H9 (cell line): ENCODE results near the gene BCL2L2. TPM values are rescaled to one million over a fixed set of nuclear protein-coding genes. Genes with fewer than 3 reads are reported as not detected.

Experiments used
- DNase-seq: peaks from one replicate; pipeline ENCODE4 v3.0.0-alpha.2; 2017
- H2AFZ ChIP-seq: one replicate; pipeline ENCODE4 v1.6.1; 2013; ENCODE audit warnings: mild to moderate bottlenecking, low read length, control low read depth, moderate library complexity
- H2AK5ac ChIP-seq: 2 replicates; pipeline ENCODE4 v1.6.1; 2013; ENCODE audit warnings: low read length, control low read depth, mixed read lengths; ENCODE audit not compliant: insufficient read length
- H2BK120ac ChIP-seq: one replicate; pipeline ENCODE4 v1.6.1; 2013; ENCODE audit warnings: low read depth, mild to moderate bottlenecking, low read length, control low read depth, inconsistent platforms; ENCODE audit not compliant: poor library complexity, severe bottlenecking
- H2BK12ac ChIP-seq: 2 replicates; pipeline ENCODE4 v1.6.1; 2013; ENCODE audit warnings: low read length, control low read depth, mixed read lengths, low read depth; ENCODE audit not compliant: insufficient read length
- H2BK15ac ChIP-seq: 2 replicates; pipeline ENCODE4 v1.6.1; 2013; ENCODE audit warnings: low read depth, low read length, control low read depth
- H2BK20ac ChIP-seq: one replicate; pipeline ENCODE4 v1.6.1; 2013; ENCODE audit warnings: low read depth, mild to moderate bottlenecking, low read length, control low read depth, inconsistent platforms; ENCODE audit not compliant: poor library complexity, severe bottlenecking
- H2BK5ac ChIP-seq: 2 replicates; pipeline ENCODE4 v1.6.1; 2013; ENCODE audit warnings: low read length, control low read depth, mixed read lengths; ENCODE audit not compliant: insufficient read length
- H3K14ac ChIP-seq: 2 replicates; pipeline ENCODE4 v1.6.1; 2013; ENCODE audit warnings: low read length, control low read depth; ENCODE audit not compliant: insufficient read depth
- H3K18ac ChIP-seq: 2 replicates; pipeline ENCODE4 v1.6.1; 2013; ENCODE audit warnings: low read depth, mild to moderate bottlenecking, mixed read lengths, low read length, control low read depth; ENCODE audit not compliant: insufficient read length
- H3K23ac ChIP-seq: 2 replicates; pipeline ENCODE4 v1.6.1; 2013; ENCODE audit warnings: low read length, control low read depth, mixed read lengths, low read depth; ENCODE audit not compliant: insufficient read length
- H3K23me2 ChIP-seq: 2 replicates; pipeline ENCODE4 v1.6.1; 2013; ENCODE audit warnings: low read depth, mild to moderate bottlenecking, mixed read lengths, low read length, control low read depth; ENCODE audit not compliant: insufficient read length, poor library complexity, severe bottlenecking
- H3K27ac ChIP-seq: 2 replicates; pipeline ENCODE4 v1.5.1; 2013; ENCODE audit warnings: low read length, control low read depth, mixed read lengths, low read depth; ENCODE audit not compliant: insufficient read length
- H3K27me3 ChIP-seq: 2 replicates; pipeline ENCODE4 v1.6.1; 2013; ENCODE audit warnings: low read length, control low read depth, inconsistent platforms; ENCODE audit not compliant: insufficient read depth
- H3K4ac ChIP-seq: 2 replicates; pipeline ENCODE4 v1.6.1; 2013; ENCODE audit warnings: low read depth, mild to moderate bottlenecking, control low read depth, inconsistent platforms, low read length, moderate library complexity
- H3K4me1 ChIP-seq: 2 replicates; pipeline ENCODE4 v1.6.1; 2013; ENCODE audit warnings: low read length, control low read depth, inconsistent platforms; ENCODE audit not compliant: insufficient read depth
- H3K4me2 ChIP-seq: 2 replicates; pipeline ENCODE4 v1.6.1; 2013; ENCODE audit warnings: low read length, control low read depth, mixed read lengths; ENCODE audit not compliant: insufficient read length, insufficient read depth
- H3K56ac ChIP-seq: 2 replicates; pipeline ENCODE4 v1.6.1; 2013; ENCODE audit warnings: low read depth, mild to moderate bottlenecking, mixed read lengths, low read length, control low read depth; ENCODE audit not compliant: insufficient read length
- H3K79me1 ChIP-seq: 2 replicates; pipeline ENCODE4 v1.6.1; 2013; ENCODE audit warnings: low read depth, mild to moderate bottlenecking, moderate library complexity, low read length, control low read depth, inconsistent platforms; ENCODE audit not compliant: insufficient read depth, poor library complexity, severe bottlenecking
- H3K79me2 ChIP-seq: 2 replicates; pipeline ENCODE4 v1.6.1; 2013; ENCODE audit warnings: low read length, control low read depth, inconsistent platforms; ENCODE audit not compliant: insufficient read depth
- H3K9ac ChIP-seq: 2 replicates; pipeline ENCODE4 v1.6.1; 2013; ENCODE audit warnings: low read length, control low read depth, mixed read lengths; ENCODE audit not compliant: insufficient read length; ENCODE audit errors: extremely low read depth
- H3K9me3 ChIP-seq: one replicate; pipeline ENCODE4 v1.6.1; 2013; ENCODE audit warnings: low read depth, low read length, inconsistent platforms; ENCODE audit not compliant: control insufficient read depth
- H3T11ph ChIP-seq: one replicate; pipeline ENCODE4 v1.6.1; 2013; ENCODE audit warnings: mild to moderate bottlenecking, low read length, control low read depth, inconsistent platforms
- H4K20me1 ChIP-seq: one replicate; pipeline ENCODE4 v1.6.1; 2013; ENCODE audit not compliant: control insufficient read depth, insufficient read length, insufficient read depth
- H4K5ac ChIP-seq: 2 replicates; pipeline ENCODE4 v1.6.1; 2013; ENCODE audit warnings: low read depth, mild to moderate bottlenecking, mixed read lengths, low read length, control low read depth; ENCODE audit not compliant: insufficient read length
- H4K8ac ChIP-seq: replicated peaks from 2 replicates; pipeline ENCODE4 v1.6.1; 2013; ENCODE audit warnings: low read length, control low read depth, mixed read lengths, low read depth; ENCODE audit not compliant: insufficient read length
- H4K91ac ChIP-seq: 2 replicates; pipeline ENCODE4 v1.6.1; 2013; ENCODE audit warnings: low read depth, mild to moderate bottlenecking, moderate library complexity, mixed read lengths, low read length, control low read depth; ENCODE audit not compliant: insufficient read length
- H3K27ac Mint-ChIP-seq, 3 experiments: 2 replicates in 2 of 3; 3 replicates in 1 of 3; pipeline ENCODE4 v1.8.0; 2020 to 2021; ENCODE audit warnings: mixed read lengths in 3 of 3, mild to moderate bottlenecking in 1 of 3, moderate library complexity in 1 of 3
- H3K27me3 Mint-ChIP-seq: 2 replicates; pipeline ENCODE4 v1.8.0; 2021; ENCODE audit warnings: low read depth, mild to moderate bottlenecking, moderate library complexity, mixed read lengths
- H3K36me3 Mint-ChIP-seq, 3 experiments: 2 replicates in 2 of 3; 3 replicates in 1 of 3; pipeline ENCODE4 v1.8.0; 2020 to 2021; ENCODE audit warnings: low read depth in 3 of 3, mixed read lengths in 3 of 3; ENCODE audit not compliant: insufficient read depth in 1 of 3
- H3K4me1 Mint-ChIP-seq, 2 experiments: 2 replicates each; pipeline ENCODE4 v1.8.0; 2020; ENCODE audit warnings: mixed read lengths in 2 of 2
- H3K4me3 Mint-ChIP-seq, 2 experiments: 2 replicates in 1 of 2; 3 replicates in 1 of 2; pipeline ENCODE4 v1.8.0; 2020 to 2021; ENCODE audit warnings: mild to moderate bottlenecking in 2 of 2, mixed read lengths in 2 of 2, moderate library complexity in 1 of 2
- H3K9me3 Mint-ChIP-seq, 2 experiments: 2 replicates in 1 of 2; 3 replicates in 1 of 2; pipeline ENCODE4 v1.8.0; 2020; ENCODE audit warnings: mild to moderate bottlenecking in 2 of 2, mixed read lengths in 2 of 2, moderate library complexity in 1 of 2
- WGBS: extraction: QIAGEN DNeasy Blood & Tissue Kit; methylation state at CpG from one replicate; pipeline ENCODE4 v1.1.7; 2013; ENCODE audit warnings: missing lambda C conversion rate, low lambda C conversion rate, mixed read lengths; ENCODE audit not compliant: insufficient read length; ENCODE audit errors: extremely low coverage; 5-methylcytosine and 5-hydroxymethylcytosine counted together
- total RNA-seq: library from RNA; stranded (reverse); gene quantifications from 2 replicates; pipeline ENCODE4 v1.2.1, GENCODE V29; 2021
- TF ChIP-seq, protein P1 (sequence below): fragments of 200-600 bp; sonication (generic); conservative IDR thresholded peaks from 3 replicates; pipeline ENCODE4 v1.8.0; 2021; ENCODE audit warnings: antibody characterized with exemption, mild to moderate bottlenecking

Gene BCL2L2
- total RNA-seq, 1 experiment from 2014 or later, result 8.4 TPM

DNA sequence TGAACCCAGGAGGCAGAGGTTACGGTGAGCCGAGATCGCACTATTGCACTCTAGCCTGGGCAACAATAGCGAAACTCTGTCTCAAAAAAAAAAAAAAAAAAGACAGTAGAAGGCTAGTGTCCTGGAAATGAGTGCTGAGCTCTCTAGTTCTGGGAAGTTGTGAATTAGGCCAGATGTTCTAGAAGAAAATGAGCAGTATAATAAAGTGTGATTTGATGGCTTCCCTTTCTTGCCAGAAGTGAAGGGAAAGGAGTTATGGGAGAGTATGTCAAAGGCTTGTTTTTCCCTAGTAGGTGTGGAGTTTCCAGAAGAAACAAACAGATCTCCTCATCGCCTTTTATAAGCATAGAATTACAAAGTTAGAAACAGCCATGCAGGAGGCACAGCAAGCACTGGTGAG lies 48.4 kb upstream of the BCL2L2 start:
- peak overlapping the region in 1 of 3 experiments; percentile 34; a peak in 1 of 7 replicates for H3K27ac Mint-ChIP-seq
- H2BK15ac ChIP-seq, result no peak overlapping the region

More for the DNA sequence above, 48.4 kb upstream of the BCL2L2 start:
- H3K23ac ChIP-seq, result no peak overlapping the region
- no peak overlapping the region for H3T11ph ChIP-seq
- no peak for DNase-seq
- no peak overlapping the region for H2BK120ac ChIP-seq
- no peak overlapping the region for H3K27ac ChIP-seq
- H4K5ac ChIP-seq, result no peak overlapping the region
- no peak overlapping the region for H2BK5ac ChIP-seq
- H2BK20ac ChIP-seq, result no peak overlapping the region
- H3K9me3 Mint-ChIP-seq, result no peaks in the 10 kb centered on the region; a peak in 1 of 5 replicates
- H3K27me3 Mint-ChIP-seq, result peaks cover 14% of the 10 kb centered on the region
- H4K91ac ChIP-seq, result no peak overlapping the region
- H3K4me2 ChIP-seq, result no peak overlapping the region
- H3K14ac ChIP-seq, result no peak overlapping the region
- TF ChIP-seq, protein P1, sequence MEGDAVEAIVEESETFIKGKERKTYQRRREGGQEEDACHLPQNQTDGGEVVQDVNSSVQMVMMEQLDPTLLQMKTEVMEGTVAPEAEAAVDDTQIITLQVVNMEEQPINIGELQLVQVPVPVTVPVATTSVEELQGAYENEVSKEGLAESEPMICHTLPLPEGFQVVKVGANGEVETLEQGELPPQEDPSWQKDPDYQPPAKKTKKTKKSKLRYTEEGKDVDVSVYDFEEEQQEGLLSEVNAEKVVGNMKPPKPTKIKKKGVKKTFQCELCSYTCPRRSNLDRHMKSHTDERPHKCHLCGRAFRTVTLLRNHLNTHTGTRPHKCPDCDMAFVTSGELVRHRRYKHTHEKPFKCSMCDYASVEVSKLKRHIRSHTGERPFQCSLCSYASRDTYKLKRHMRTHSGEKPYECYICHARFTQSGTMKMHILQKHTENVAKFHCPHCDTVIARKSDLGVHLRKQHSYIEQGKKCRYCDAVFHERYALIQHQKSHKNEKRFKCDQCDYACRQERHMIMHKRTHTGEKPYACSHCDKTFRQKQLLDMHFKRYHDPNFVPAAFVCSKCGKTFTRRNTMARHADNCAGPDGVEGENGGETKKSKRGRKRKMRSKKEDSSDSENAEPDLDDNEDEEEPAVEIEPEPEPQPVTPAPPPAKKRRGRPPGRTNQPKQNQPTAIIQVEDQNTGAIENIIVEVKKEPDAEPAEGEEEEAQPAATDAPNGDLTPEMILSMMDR, result no peak
- H3K9ac ChIP-seq, result no peak overlapping the region
- no peak overlapping the region for H3K56ac ChIP-seq
- H3K79me2 ChIP-seq, result no peaks in the 10 kb centered on the region
- H3K79me1 ChIP-seq, result no peaks in the 10 kb centered on the region
- no peak overlapping the region for H3K4me3 Mint-ChIP-seq
- H3K4me1 Mint-ChIP-seq, result peaks cover 23 to 37% of the 10 kb centered on the region in 2 experiments
- H3K27me3 ChIP-seq, result no peaks in the 10 kb centered on the region
- no peaks in the 10 kb centered on the region for H4K20me1 ChIP-seq
- H3K36me3 Mint-ChIP-seq, result no peaks in the 10 kb centered on the region
- H3K4ac ChIP-seq, result no peak overlapping the region
- H2AK5ac ChIP-seq, result no peak overlapping the region
- H3K4me1 ChIP-seq, result no peaks in the 10 kb centered on the region; the same call in 1 of the 2 replicates
- H2AFZ ChIP-seq, result peak overlapping the region; percentile 48
- H4K8ac ChIP-seq, result no peak overlapping the region
- whole genome bisulfite sequencing, result no CpG with 5 or more reads among the region's 5 CpGs
- H3K9me3 ChIP-seq, result no peaks in the 10 kb centered on the region
- H3K18ac ChIP-seq, result no peak overlapping the region
- no peaks in the 10 kb centered on the region for H3K23me2 ChIP-seq
- H2BK12ac ChIP-seq, result no peak overlapping the region
